Measurements from ENCODE around the gene TIE1. TPM values are rescaled to one million over a fixed set of nuclear protein-coding genes. Genes with fewer than 3 reads are reported as not detected.

The TIE1 gene
- total RNA-seq, 3 donors from 2014 or later, result 8.0 to 18.6 (median 8.1) TPM

DNA sequence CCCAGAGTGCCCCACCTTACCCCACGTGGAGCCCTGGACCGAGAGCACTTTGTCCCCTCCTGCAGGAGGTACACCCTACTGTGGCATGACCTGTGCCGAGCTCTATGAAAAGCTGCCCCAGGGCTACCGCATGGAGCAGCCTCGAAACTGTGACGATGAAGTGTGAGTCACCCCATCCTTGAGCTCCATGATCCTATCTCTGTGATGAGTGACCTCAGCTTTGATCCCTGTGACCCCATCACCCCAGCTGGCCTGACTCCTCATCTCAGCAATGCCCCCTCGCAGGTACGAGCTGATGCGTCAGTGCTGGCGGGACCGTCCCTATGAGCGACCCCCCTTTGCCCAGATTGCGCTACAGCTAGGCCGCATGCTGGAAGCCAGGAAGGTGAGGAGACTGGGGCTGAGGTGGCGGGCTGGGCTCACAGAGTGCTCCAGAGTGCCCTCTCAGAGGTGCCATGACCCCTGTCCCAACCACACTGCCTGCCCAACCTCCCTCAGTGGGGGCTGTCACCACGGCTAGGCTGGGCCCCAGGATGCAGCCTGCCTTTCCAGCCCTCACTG, 20.6 kb downstream of the TIE1 start:
- Histone ChIP-seq H3K9me3 (peaks cover 16% of the 10 kb centered on the region), H3K36me3 (ENCODE audit: low read depth) (no peaks in the 10 kb centered on the region), H3K4me3 (no peak overlapping the region), H3K4me1 (ENCODE audit: low read depth) (no peaks in the 10 kb centered on the region)
- DNase-seq (no peak), ATAC-seq (no peak)
- intact Hi-C loops (cut with DNase I, micrococcal nuclease), result no loop called here
- TF ChIP-seq, protein P1, sequence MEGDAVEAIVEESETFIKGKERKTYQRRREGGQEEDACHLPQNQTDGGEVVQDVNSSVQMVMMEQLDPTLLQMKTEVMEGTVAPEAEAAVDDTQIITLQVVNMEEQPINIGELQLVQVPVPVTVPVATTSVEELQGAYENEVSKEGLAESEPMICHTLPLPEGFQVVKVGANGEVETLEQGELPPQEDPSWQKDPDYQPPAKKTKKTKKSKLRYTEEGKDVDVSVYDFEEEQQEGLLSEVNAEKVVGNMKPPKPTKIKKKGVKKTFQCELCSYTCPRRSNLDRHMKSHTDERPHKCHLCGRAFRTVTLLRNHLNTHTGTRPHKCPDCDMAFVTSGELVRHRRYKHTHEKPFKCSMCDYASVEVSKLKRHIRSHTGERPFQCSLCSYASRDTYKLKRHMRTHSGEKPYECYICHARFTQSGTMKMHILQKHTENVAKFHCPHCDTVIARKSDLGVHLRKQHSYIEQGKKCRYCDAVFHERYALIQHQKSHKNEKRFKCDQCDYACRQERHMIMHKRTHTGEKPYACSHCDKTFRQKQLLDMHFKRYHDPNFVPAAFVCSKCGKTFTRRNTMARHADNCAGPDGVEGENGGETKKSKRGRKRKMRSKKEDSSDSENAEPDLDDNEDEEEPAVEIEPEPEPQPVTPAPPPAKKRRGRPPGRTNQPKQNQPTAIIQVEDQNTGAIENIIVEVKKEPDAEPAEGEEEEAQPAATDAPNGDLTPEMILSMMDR (IDR thresholded peaks at IDR 0.05), result no peak

DNA sequence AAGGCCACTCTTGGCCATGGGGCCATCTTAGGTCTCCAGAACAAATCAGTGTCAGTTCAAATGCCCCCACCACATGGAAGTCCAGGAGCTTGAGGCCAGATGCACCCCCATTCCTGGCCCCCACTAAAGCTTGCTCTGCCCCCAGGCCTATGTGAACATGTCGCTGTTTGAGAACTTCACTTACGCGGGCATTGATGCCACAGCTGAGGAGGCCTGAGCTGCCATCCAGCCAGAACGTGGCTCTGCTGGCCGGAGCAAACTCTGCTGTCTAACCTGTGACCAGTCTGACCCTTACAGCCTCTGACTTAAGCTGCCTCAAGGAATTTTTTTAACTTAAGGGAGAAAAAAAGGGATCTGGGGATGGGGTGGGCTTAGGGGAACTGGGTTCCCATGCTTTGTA, 21.7 kb downstream of the TIE1 start:
- intact Hi-C loops (cut with DNase I, micrococcal nuclease), result no loop called here
- TF ChIP-seq, protein P1 (IDR thresholded peaks at IDR 0.05), result no peak

DNA sequence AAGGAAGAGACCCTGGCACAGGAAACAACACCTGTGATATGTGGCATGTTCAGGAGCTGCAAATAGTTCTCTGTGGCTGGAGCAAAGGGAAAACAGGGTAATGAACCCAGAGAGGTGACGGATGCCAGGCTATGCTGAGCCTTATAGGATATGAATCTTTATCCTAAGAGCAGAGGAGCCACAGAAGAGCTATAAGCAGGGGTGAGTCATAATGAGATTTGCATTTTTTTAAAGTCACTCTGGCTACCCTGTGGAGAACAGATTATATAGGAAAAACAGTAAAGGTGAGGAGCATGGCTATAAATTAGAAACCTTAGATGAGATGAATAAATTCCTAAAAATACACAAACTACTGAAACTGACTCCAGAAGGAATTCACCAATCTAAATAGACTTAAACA, 24.0 kb downstream of the TIE1 start:
- no peak for ATAC-seq
- intact Hi-C loops (cut with DNase I, micrococcal nuclease), result no loop called here
- H3K36me3 ChIP-seq (ENCODE audit: low read depth), result no peaks in the 10 kb centered on the region

More for the DNA sequence above, 21.7 kb downstream of the TIE1 start:
- no peaks in the 10 kb centered on the region for H3K36me3 ChIP-seq (ENCODE audit: low read depth)
- peaks cover 16% of the 10 kb centered on the region for H3K9me3 ChIP-seq
- H3K4me1 ChIP-seq (ENCODE audit: low read depth), result no peaks in the 10 kb centered on the region
- DNase-seq, result no peak
- H3K4me3 ChIP-seq, result no peak overlapping the region
- no peak for ATAC-seq

DNA sequence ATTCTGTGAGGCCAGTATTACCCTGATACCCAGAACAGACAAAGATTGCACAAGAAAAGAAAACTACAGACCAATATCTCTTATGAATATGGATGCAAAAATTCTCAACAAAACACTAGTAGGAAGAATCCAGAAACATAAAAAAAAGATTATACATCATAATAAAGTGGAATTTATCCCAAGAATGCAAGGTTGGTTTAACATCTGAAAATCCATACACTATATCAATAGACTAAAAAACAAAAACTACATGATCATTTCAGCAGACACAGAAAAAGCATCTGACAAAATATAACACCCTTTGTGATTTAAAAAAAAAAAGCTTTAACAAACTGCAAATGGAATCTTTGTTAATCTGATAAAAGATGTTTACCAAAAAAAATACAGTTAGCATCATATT, 24.6 kb downstream of the TIE1 start:
- H3K4me1 ChIP-seq (ENCODE audit: low read depth), result no peaks in the 10 kb centered on the region
- no peak overlapping the region for H3K4me3 ChIP-seq
- TF ChIP-seq, protein P1 (IDR thresholded peaks at IDR 0.05), result no peak
- peaks cover 20% of the 10 kb centered on the region for H3K9me3 ChIP-seq
- ATAC-seq (no peak), DNase-seq (no peak)
- H3K36me3 ChIP-seq (ENCODE audit: low read depth), result no peaks in the 10 kb centered on the region
- intact Hi-C loops (cut with DNase I, micrococcal nuclease), result no loop called here

More for the DNA sequence above, 24.0 kb downstream of the TIE1 start:
- TF ChIP-seq, protein P1 (IDR thresholded peaks at IDR 0.05), result no peak
- Histone ChIP-seq H3K4me1 (ENCODE audit: low read depth) (no peaks in the 10 kb centered on the region), H3K9me3 (peaks cover 20% of the 10 kb centered on the region), H3K4me3 (no peak overlapping the region)
- no peak for DNase-seq

DNA sequence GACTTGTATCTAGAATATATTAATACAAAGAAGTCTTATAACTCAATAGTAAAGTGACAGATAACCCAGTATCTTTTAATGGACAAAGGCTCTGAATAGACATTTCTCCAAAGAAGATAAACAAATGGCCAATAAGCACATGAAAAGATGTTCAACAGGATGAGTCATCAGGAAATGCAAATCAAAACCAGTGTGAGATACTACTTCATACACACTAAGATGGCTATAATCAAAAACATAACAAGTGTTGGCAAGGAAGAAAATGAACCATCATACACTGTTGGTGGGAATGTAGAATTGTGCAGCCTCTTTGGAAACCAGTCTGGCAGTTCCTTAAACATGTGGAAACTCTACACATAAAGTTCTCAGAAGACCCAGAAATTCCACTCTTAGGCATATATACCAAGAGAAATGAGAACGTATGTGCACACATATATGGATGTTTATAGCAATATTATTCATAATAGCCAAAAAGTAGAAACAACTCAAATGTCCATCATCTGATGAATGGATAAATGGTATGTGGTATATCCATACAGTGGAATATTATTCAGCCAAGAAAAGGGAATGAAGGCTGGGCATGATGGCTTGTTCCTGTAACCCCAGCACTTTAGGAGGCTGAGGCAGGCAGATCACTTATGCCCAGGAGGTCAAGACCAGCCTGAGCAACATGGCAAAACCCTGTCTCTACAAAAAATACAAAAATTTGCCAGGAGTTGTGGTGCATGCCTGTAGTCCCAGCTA, 26.9 kb downstream of the TIE1 start:
- Histone ChIP-seq H3K9me3 (peaks cover 20% of the 10 kb centered on the region), H3K4me3 (no peak overlapping the region), H3K4me1 (ENCODE audit: low read depth) (no peaks in the 10 kb centered on the region), H3K36me3 (ENCODE audit: low read depth) (no peaks in the 10 kb centered on the region)
- ATAC-seq, result no peak
- DNase-seq, result no peak
- TF ChIP-seq, protein P1 (IDR thresholded peaks at IDR 0.05), result no peak
- intact Hi-C loops (cut with DNase I, micrococcal nuclease), result no loop called here
